GM19193 (cell line): ENCODE measurements around the gene RRAGD.

Experiments
- POLR2A ChIP-seq: IDR thresholded peaks from 4 replicates; pipeline ENCODE4 v1.6.1; 2011; ENCODE audit not compliant: insufficient read depth, insufficient read length; ENCODE audit errors: extremely low read depth

RRAGD gene

GRCh38 chr6:89412071-89413005 is at the start of gene RRAGD:
TSS of gene RRAGD (minus strand) at chr6:89412273. CDS start at chr6:89411993, 280 bp downstream.
- no peak for TF ChIP-seq POLR2A

DNA sequence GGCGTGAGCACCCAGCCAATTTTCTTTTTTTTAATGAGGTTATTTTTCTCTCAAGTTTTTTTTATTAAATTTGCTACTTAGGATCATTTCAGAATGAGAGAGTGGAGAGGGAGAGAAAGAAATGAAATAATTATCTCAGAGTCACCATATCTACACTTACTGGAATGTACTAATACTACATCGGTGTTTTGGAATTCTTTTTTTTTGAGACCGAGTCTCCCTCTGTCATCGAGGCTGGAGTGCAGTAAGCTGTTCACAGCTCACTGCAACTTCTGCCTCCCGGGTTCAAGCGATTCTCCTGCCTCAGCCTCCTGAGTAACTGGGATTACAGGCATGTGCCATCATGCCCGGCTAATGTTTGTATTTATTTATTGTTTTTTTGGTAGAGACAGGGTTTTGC is 48.6 kb upstream of the RRAGD start:
- TF ChIP-seq POLR2A, result no peak

DNA sequence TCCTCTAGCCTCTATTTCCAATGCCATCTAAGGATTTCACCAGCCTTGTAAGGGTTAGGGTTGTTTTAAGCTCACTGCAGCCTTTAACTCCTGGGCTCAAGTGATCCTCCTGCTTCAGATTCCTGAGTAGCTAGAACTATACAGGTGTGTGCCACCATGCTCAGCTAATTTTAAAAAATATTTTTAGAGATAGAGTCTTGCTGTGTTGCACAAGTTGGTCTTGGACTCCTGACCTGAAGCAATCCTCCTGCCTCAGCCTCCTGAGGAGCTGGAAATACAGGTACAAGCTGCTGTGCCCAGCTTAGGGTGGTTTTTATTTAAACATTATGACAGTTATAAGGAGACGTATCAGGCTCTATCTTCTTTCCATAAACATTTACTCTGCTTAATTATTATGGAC is 47.4 kb upstream of the RRAGD start:
- no peak for TF ChIP-seq POLR2A

DNA sequence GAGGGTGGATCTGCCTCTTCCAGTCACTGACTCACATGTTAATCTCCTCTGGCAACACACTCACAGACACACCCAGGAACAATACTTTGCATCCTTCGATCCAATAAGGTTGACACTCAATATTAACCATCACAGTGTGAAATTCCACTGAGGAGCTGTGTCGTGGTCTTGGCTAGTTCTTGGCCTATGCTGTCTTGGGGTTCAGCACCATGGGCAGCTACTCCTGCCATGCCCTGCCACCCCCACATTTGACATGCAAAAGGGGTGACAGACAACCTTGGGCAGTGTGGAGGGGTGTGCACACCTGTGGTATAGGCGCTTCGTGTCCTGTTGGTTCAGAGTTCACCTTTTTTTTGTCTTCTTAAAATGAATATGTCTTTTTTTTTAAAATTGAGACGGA is 46.6 kb upstream of the RRAGD start:
- TF ChIP-seq POLR2A, result no peak

DNA sequence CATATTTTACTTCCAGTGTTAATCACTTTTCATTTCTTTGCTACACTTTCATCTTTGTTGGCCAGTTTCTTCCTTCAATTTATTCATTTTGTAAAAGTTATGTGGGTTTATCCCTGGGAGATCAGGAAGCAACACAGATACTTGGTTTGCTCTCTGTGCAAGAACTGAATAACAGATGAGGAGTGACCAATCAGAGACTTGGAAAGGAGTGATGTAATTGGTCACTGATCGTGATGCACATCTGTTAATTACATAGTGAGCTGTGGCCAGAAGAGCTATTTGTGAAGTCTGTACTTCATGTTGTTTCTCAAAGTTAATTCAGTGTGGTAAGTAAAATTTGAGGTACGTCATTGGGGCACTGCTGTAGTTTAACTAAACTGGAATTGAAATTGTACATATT is 42.2 kb upstream of the RRAGD start:
- no peak for TF ChIP-seq POLR2A

GRCh38 chr6:89452281-89452680 is 40.2 kb upstream of the RRAGD start:
- no peak for TF ChIP-seq POLR2A

DNA sequence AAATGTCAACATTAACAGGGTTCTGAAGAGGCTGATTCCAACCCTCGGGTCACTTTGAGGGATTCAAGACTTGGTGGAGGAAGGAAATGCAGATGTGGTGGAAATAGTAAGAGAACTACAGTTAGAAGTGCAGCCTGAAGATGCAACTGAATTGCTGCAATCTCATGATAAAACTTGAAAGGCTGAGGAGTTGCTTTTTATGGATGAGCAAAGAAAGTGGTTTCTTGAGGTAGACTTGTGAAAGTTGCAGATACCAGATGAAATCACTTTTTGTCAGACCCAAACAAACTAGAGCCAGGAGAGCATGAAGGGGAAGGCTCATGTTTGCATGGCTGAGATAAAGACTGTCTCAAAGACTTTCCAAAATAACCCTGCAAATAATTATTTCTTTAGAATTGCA is 37.1 kb upstream of the RRAGD start:
- TF ChIP-seq POLR2A, result no peak

GRCh38 chr6:89443658-89444057 is 31.6 kb upstream of the RRAGD start:
- no peak for TF ChIP-seq POLR2A

GRCh38 chr6:89440200-89440599 is 28.1 kb upstream of the RRAGD start:
- no peak for TF ChIP-seq POLR2A

- TF ChIP-seq POLR2A, result no peak
Observed at GRCh38 chr6:89439014-89439413, 26.9 kb upstream of the RRAGD start.

DNA sequence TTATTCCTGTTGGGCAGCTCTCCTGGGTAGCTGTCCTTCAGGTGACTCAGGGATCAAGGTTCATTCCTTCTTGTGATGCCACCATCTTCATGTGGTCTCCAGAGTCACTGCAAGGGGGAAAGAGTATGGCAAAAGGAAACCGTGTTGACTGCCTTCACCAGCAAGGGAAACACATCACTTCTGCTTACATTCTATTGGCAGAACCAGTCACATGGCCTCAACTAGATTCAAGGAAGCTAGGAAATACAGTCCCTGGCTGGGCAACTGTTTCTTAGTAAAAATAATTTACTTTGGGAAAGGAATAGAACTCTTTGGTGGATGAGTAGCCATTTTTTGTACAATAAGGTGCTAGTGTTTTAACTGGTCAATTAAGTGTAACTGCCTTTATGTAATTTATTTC is 26.2 kb upstream of the RRAGD start:
- TF ChIP-seq POLR2A, result no peak

GRCh38 chr6:89436226-89436625 is 24.2 kb upstream of the RRAGD start:
- TF ChIP-seq POLR2A, result no peak

GRCh38 chr6:89434954-89435353 is 22.9 kb upstream of the RRAGD start:
- TF ChIP-seq POLR2A, result no peak

GRCh38 chr6:89434150-89434499 is 22.1 kb upstream of the RRAGD start:
- no peak for TF ChIP-seq POLR2A

DNA sequence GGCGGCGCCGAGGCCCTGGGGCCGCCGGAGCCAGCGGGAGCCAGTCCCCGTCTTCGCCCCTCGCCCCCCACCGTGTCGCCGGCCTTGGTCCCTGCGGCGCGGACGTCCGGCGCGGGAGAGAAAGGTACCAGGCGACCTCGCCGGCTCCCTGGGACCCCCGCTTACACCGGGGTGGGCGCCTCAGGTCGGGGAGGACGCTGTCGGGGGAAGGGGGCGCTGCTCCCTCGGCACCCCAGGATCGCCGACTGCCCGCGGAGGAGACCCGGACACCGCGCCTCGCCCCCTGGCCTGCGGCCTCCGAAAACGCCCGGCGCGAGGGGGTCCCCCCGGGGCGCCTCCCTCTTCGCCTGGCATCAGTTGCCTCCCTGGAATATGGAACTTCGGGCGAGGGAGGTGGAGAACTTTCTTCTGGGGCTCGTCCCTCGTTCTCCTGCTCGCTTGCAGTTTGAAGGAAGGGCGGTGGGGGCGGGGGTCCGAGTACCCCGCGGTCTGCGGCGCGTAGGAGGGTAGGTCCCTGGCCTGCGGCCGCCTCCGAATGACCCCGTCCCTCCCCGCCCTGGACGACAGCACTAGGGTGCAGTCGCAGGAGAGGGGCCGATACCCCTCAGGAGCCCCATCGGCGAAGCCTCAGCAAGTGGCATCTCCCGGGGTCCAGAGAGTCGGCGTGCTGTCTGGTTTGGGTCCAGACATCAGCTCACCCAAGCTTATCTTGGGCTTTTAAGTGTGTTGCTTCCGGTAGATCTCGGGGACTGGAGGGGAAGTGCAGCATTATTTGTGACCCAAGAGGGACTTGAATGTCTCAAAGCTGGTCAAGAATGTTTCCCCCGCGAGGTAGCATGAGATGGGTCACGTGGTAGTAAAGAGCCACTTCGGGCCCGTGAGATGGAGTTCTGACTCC is 21.4 kb upstream of the RRAGD start:
- no peak for TF ChIP-seq POLR2A

DNA sequence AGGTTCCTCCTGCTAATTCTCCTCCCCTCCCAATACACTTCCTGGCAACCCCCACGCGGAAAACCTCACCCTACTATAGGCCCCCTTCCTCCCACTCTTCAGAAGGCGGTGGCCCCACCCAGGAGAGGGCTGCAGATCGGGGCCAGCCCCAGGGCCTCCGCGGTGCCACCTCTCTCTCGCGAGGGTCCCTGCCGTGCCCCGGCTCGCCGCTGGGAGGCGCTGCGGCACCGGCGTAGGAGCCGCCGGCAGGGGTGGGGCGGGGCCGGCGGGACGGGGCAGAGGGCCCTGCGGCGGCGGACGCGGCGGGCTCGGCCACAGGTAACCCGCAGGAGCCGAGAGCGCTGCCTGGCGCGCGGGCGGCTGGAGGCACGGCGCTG is 20.8 kb upstream of the RRAGD start, which contains the start of gene ANKRD6:
TSS of gene ANKRD6 (plus strand) at position 278 of the 377 bp plus-strand sequence. CDS start 133,825 bp downstream, outside the sequence.
- TF ChIP-seq POLR2A, result no peak
